ENCODE results near the gene SOX5.
"Not testable (repeated sequence)": the region's sequence is repeated elsewhere in the genome, so short reads cannot be mapped to it uniquely, and the experiment has no call there.

Gene SOX5

GRCh38 chr12:23847857-23848256 lies 101.6 kb downstream of the SOX5 start:
- in situ Hi-C loops (cut with HindIII; ENCODE audit: low sequenced_read_pairs), result no loop called here

GRCh38 chr12:23843958-23844357 lies 105.5 kb downstream of the SOX5 start:
- in situ Hi-C loops (cut with HindIII; ENCODE audit: low sequenced_read_pairs), result no loop called here

- in situ Hi-C loops (cut with HindIII; ENCODE audit: low sequenced_read_pairs), result no loop called here
These were observed 115.4 kb downstream of the SOX5 start for GRCh38 chr12:23834076-23834475.

- in situ Hi-C loops (cut with HindIII; ENCODE audit: low sequenced_read_pairs), result no loop called here
These were observed 117.7 kb downstream of the SOX5 start for GRCh38 chr12:23831739-23832138.

- in situ Hi-C loops (cut with HindIII; ENCODE audit: low sequenced_read_pairs), result no loop called here
These were observed 119.3 kb downstream of the SOX5 start for GRCh38 chr12:23830210-23830609.

- in situ Hi-C loops (cut with HindIII; ENCODE audit: low sequenced_read_pairs), result no loop called here
These were observed 122.1 kb downstream of the SOX5 start for GRCh38 chr12:23827353-23827752.

- in situ Hi-C loops (cut with HindIII; ENCODE audit: low sequenced_read_pairs), result not testable (repeated sequence)
These were observed 124.3 kb downstream of the SOX5 start for GRCh38 chr12:23825124-23825523.

- in situ Hi-C loops (cut with HindIII; ENCODE audit: low sequenced_read_pairs), result no loop called here
These were observed 125.1 kb downstream of the SOX5 start for GRCh38 chr12:23824358-23824757.

- in situ Hi-C loops (cut with HindIII; ENCODE audit: low sequenced_read_pairs), result not testable (repeated sequence)
These were observed 126.6 kb downstream of the SOX5 start for GRCh38 chr12:23822883-23823282.

- in situ Hi-C loops (cut with HindIII; ENCODE audit: low sequenced_read_pairs), result no loop called here
These were observed 132.1 kb downstream of the SOX5 start for GRCh38 chr12:23817345-23817744.

- in situ Hi-C loops (cut with HindIII; ENCODE audit: low sequenced_read_pairs), result no loop called here
These were observed 133.0 kb downstream of the SOX5 start for GRCh38 chr12:23816394-23816851.

GRCh38 chr12:23815810-23816209 lies 133.7 kb downstream of the SOX5 start:
- in situ Hi-C loops (cut with HindIII; ENCODE audit: low sequenced_read_pairs), result no loop called here

- in situ Hi-C loops (cut with HindIII; ENCODE audit: low sequenced_read_pairs), result no loop called here
These were observed 136.3 kb downstream of the SOX5 start for GRCh38 chr12:23813206-23813605.

GRCh38 chr12:23810329-23810902 lies 139.1 kb downstream of the SOX5 start:
- in situ Hi-C loops (cut with HindIII; ENCODE audit: low sequenced_read_pairs), result no loop called here

- in situ Hi-C loops (cut with HindIII; ENCODE audit: low sequenced_read_pairs), result no loop called here
These were observed 145.9 kb downstream of the SOX5 start for GRCh38 chr12:23803540-23803939.

- in situ Hi-C loops (cut with HindIII; ENCODE audit: low sequenced_read_pairs), result no loop called here
These were observed 154.0 kb downstream of the SOX5 start for GRCh38 chr12:23795494-23795893.

GRCh38 chr12:23781118-23781517 lies 168.4 kb downstream of the SOX5 start:
- in situ Hi-C loops (cut with HindIII; ENCODE audit: low sequenced_read_pairs), result no loop called here

- in situ Hi-C loops (cut with HindIII; ENCODE audit: low sequenced_read_pairs), result no loop called here
These were observed 174.3 kb downstream of the SOX5 start for GRCh38 chr12:23775208-23775607.

- in situ Hi-C loops (cut with HindIII; ENCODE audit: low sequenced_read_pairs), result no loop called here
These were observed 178.1 kb downstream of the SOX5 start for GRCh38 chr12:23771240-23771949.

- in situ Hi-C loops (cut with HindIII; ENCODE audit: low sequenced_read_pairs), result no loop called here
These were observed 179.1 kb downstream of the SOX5 start for GRCh38 chr12:23770202-23770938.

- in situ Hi-C loops (cut with HindIII; ENCODE audit: low sequenced_read_pairs), result no loop called here
These were observed 181.6 kb downstream of the SOX5 start for GRCh38 chr12:23767834-23768233.

GRCh38 chr12:23763724-23764123 lies 185.7 kb downstream of the SOX5 start:
- in situ Hi-C loops (cut with HindIII; ENCODE audit: low sequenced_read_pairs), result no loop called here
